HL-60 (cell line): ENCODE results near the gene RNF39.

Experiments used
- DNase-seq, 2 experiments: peaks; one replicate each; pipeline ENCODE4 v3.0.0-alpha.2; 2010 to 2020; ENCODE audit warnings: low read depth in 1 of 2, low spot score in 1 of 2
- H3K27ac ChIP-seq: fragments of 250-450 bp; sonication (Bioruptor Pico); replicated peaks from 2 replicates; pipeline ENCODE4 v1.5.1; 2020; ENCODE audit warnings: mild to moderate bottlenecking, moderate library complexity
- H3K27me3 ChIP-seq: fragments of 250-450 bp; sonication (Bioruptor Pico); 2 replicates; pipeline ENCODE4 v1.5.1; 2021; ENCODE audit warnings: mild to moderate bottlenecking, moderate library complexity; ENCODE audit not compliant: insufficient read depth, poor library complexity, severe bottlenecking
- H3K4me3 ChIP-seq: replicated peaks from 2 replicates; pipeline ENCODE4 v1.5.1; 2011; ENCODE audit warnings: mild to moderate bottlenecking, control low read depth, low read length; ENCODE audit not compliant: insufficient read depth
- GABPA ChIP-seq: IDR thresholded peaks from 2 replicates; pipeline ENCODE4 v1.6.1; 2012; ENCODE audit warnings: low read depth
- POLR2AphosphoS5 ChIP-seq: IDR thresholded peaks from 2 replicates; pipeline ENCODE4 v1.6.1; 2012; ENCODE audit warnings: low read depth
- SPI1 ChIP-seq: IDR thresholded peaks from 2 replicates; pipeline ENCODE4 v1.6.1; 2012; ENCODE audit warnings: low read depth, mild to moderate bottlenecking, borderline replicate concordance
- TF ChIP-seq, protein P1 (sequence below): IDR thresholded peaks from one replicate; pipeline ENCODE4 v1.5.1; 2011; ENCODE audit warnings: low read length, control low read depth, inconsistent platforms; ENCODE audit not compliant: insufficient read depth
- TF ChIP-seq, protein P2 (sequence below): IDR thresholded peaks from 2 replicates; pipeline ENCODE4 v1.6.1; 2012; ENCODE audit warnings: low read depth; ENCODE audit not compliant: insufficient replicate concordance

The RNF39 gene

DNA sequence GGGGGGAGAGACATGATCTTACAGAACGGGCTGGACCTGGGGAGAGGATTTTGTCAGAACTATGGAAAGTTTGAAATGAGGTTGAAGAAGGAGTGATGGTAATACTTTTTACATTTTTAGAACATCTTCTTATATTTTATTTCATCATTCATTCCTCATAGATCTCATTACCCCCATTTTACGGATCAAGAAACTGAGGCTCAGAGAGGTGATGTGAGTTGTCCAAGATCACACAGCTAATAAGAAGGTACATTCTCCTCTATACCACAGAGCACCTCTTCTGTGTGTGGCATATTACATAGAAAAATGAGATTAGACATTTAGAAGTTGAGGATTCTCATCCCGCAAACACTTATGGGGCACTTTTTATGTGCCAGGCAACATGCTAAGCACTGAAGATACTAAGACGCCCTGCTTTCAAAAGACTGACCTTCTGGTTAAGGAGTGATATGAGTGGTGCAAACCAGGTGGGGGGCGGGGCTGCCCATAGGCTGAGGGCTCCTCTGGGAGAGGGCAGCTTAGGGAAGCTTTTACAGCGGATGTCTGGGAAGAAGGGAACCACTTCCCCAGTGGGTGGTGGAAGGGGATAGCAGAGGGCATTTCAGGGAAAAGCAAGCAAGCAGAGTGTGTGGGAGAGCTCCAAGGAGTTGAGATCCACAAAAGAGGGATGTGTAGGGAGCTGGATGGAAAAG lies 17.4 kb upstream of the RNF39 start:
- no peak for DNase-seq
- Histone ChIP-seq H3K4me3 (no peak overlapping the region), H3K27me3 (peaks cover 39% of the 10 kb centered on the region), H3K27ac (no peak overlapping the region)
- no peak for TF ChIP-seq GABPA
- TF ChIP-seq, protein P1, sequence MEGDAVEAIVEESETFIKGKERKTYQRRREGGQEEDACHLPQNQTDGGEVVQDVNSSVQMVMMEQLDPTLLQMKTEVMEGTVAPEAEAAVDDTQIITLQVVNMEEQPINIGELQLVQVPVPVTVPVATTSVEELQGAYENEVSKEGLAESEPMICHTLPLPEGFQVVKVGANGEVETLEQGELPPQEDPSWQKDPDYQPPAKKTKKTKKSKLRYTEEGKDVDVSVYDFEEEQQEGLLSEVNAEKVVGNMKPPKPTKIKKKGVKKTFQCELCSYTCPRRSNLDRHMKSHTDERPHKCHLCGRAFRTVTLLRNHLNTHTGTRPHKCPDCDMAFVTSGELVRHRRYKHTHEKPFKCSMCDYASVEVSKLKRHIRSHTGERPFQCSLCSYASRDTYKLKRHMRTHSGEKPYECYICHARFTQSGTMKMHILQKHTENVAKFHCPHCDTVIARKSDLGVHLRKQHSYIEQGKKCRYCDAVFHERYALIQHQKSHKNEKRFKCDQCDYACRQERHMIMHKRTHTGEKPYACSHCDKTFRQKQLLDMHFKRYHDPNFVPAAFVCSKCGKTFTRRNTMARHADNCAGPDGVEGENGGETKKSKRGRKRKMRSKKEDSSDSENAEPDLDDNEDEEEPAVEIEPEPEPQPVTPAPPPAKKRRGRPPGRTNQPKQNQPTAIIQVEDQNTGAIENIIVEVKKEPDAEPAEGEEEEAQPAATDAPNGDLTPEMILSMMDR, result no peak
- TF ChIP-seq POLR2AphosphoS5, result no peak
- no peak for TF ChIP-seq SPI1
- TF ChIP-seq, protein P2, sequence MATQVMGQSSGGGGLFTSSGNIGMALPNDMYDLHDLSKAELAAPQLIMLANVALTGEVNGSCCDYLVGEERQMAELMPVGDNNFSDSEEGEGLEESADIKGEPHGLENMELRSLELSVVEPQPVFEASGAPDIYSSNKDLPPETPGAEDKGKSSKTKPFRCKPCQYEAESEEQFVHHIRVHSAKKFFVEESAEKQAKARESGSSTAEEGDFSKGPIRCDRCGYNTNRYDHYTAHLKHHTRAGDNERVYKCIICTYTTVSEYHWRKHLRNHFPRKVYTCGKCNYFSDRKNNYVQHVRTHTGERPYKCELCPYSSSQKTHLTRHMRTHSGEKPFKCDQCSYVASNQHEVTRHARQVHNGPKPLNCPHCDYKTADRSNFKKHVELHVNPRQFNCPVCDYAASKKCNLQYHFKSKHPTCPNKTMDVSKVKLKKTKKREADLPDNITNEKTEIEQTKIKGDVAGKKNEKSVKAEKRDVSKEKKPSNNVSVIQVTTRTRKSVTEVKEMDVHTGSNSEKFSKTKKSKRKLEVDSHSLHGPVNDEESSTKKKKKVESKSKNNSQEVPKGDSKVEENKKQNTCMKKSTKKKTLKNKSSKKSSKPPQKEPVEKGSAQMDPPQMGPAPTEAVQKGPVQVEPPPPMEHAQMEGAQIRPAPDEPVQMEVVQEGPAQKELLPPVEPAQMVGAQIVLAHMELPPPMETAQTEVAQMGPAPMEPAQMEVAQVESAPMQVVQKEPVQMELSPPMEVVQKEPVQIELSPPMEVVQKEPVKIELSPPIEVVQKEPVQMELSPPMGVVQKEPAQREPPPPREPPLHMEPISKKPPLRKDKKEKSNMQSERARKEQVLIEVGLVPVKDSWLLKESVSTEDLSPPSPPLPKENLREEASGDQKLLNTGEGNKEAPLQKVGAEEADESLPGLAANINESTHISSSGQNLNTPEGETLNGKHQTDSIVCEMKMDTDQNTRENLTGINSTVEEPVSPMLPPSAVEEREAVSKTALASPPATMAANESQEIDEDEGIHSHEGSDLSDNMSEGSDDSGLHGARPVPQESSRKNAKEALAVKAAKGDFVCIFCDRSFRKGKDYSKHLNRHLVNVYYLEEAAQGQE, result no peak

DNA sequence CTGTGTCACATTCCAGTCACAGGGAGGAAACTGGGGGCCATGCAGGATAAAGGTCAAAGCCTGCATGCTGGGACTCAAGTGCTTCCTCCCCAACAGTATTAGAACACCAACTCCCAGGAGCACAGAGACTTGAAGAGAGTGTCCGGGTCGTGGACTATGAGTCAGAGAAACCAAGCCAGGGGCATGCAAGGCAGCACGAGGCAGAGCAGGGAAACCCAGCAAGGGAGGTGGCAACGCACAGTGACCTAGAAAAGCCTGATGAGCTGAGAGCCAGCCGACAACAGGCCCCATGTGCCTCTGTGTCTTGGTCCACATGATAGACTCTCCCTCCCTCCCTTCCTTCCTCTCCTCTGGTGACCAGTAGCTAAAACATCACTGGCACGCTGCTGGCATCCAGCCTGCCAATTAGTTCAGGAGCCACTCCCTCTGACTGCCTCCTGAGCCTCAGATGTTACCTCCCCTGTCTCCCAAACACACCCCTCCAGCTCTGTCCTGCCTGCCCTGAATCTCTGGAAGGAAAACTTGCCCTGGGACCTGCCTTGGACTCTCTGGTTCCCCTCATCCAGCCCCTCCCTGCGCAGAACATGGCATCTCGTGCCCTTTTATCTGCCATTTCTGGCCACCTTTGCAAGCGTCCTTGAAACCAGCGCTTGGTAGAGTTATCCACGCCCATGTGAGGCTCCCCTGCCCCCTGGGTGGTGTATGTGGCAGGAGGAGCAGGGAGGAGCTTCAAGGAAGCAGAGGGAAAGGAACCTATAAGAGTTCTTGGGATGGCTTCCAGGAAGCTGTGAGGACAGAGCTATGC lies 16.2 kb upstream of the RNF39 start:
- peaks cover 34% of the 10 kb centered on the region for H3K27me3 ChIP-seq
- no peak overlapping the region for H3K4me3 ChIP-seq
- no peak overlapping the region for H3K27ac ChIP-seq
- TF ChIP-seq, protein P1, result no peak
- TF ChIP-seq, protein P2, result no peak
- no peak for TF ChIP-seq SPI1
- TF ChIP-seq GABPA, result no peak
- no peak for TF ChIP-seq POLR2AphosphoS5
- DNase-seq, result no peak

DNA sequence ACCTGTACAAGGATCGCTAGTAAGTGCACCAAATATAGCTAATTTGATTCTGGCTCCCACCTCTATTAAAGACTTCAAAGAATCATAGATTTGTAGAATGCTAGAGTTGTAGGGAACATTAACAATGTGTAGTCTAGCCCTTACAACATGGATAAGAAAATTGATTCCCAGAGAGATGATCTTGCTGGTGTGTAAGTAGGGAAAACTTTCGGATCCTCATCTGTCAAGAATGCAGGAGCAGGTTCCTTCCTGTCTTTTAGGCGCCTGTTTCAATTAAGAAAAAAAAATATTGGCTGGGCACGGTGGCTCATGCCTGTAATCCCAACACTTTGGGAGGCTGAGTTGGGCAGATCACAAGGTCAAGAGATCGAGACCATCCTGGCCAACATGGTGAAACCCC lies 12.3 kb upstream of the RNF39 start:
- Histone ChIP-seq H3K27me3 (peaks cover 23% of the 10 kb centered on the region), H3K27ac (no peak overlapping the region), H3K4me3 (no peak overlapping the region)
- TF ChIP-seq POLR2AphosphoS5, result no peak
- no peak for DNase-seq

DNA sequence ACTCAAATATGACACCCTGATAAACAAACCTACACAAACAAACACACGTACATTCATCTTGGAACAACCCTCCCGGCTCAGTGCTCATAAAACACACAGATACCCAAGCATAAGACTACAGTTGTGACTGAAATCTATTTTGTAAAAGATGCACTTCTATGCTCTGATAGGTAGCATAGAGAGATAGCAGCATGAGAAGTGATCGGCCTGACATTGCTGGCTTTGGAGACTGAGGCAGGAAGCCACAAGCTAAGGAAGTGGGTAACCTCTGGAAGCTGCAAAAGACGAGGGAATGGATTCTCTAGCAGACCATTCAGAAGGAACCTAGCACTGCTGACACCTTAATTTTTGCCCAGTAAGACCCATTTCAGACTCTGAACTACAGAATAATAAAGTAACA lies 1.6 kb upstream of the RNF39 start:
- TF ChIP-seq POLR2AphosphoS5 (no peak), SPI1 (no peak)
- DNase-seq, result no peak
- Histone ChIP-seq H3K27me3 (peaks cover 51% of the 10 kb centered on the region), H3K27ac (no peak overlapping the region), H3K4me3 (no peak overlapping the region)
